GM19463 (cell line): ENCODE results near the gene NRARP.

ENCODE experiments used
- ATAC-seq: cut with Tn5 transposase; IDR thresholded peaks from one replicate; pipeline ENCODE4 v1.9.1; 2021; ENCODE audit warnings: mild to moderate bottlenecking, moderate library complexity; ENCODE audit not compliant: unreplicated experiment

Gene NRARP

DNA sequence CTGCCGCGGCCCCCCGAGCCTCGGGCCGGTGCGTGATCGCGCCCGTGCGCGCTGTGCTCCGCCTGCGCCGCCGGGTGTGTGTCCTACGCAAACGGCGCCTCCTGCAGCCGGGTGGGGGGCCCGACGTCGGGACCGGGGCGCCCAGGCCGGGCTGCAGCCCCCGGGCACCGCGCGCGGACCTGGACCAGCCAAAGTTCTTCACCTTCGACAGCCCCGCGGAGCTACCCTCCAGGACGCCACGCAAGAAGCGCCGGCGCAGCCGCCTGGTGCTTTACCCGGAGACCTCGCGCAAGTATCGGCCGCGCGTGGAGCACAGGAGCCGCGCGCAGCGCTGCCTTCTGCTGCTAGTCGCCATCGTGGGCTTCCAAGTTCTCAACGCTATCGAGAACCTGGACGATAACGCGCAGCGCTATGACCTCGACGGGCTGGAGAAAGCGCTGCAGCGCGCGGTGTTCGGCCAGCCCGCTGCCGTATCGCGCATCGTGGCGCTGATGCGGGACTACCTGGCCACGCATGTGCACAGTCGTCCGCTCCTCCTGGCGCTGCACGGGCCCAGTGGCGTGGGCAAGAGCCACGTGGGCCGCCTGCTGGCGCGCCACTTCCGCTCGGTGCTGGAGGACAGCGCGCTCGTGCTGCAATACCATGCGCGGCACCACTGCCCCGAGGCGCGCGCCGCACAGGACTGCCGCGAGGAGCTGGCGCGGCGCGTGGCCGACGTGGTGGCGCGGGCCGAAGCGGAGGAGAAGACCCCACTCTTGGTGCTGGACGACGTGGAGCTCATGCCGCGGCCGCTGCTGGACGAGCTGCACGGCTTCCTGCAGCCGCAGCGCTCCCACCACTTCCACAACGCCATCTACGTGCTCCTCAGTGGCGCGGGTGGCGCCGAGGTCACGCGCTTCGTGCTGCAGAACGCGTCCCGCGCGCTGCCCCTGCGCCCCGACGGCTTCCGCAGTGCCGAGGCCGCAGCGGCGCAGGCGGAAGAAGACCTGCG lies 23.1 kb downstream of the NRARP start:
- no peak for ATAC-seq

GRCh38 chr9:137278061-137278701 lies 23.9 kb downstream of the NRARP start:
- no peak for ATAC-seq

DNA sequence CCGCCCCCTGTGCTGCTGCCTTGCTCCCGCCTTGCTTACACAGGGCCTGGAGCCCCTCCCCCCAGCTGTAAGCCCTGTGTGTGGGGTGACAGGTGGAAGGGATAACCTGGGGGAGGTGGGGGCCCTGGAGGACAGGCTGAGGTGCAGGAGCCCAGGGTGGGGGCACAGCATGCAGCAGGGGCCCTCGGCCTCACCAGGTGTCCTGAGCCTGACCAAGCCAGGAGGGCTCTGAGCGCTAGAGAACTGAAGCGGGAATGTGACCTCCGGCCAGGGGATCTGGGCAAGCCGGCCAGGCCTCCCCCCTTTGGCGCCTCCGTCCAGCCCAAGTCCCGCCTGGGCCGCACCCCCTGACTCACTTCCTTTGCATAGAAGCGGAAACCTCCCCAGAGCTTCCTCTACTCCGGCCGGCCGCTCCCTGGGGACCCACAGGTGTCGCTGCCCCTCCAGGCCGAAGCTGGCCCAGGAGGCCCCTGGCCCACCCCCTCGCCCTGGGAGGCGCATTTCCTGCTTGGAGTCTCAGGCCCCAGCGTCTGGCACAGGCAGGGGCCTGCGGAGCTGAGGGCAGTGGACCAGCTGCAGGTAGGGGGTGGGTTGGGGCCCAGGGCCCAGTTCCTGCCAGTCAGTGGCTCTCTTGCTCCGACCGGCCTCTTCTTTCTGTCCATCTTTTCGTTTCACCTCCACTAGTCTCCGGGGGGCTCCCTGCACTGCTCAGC lies 24.6 kb downstream of the NRARP start, which contains the start of gene TOR4A:
TOR4A (plus strand) TSS at position 398 of the 713 bp plus-strand sequence. CDS start 964 bp downstream, outside the sequence.
- peak; percentile 84 for ATAC-seq

DNA sequence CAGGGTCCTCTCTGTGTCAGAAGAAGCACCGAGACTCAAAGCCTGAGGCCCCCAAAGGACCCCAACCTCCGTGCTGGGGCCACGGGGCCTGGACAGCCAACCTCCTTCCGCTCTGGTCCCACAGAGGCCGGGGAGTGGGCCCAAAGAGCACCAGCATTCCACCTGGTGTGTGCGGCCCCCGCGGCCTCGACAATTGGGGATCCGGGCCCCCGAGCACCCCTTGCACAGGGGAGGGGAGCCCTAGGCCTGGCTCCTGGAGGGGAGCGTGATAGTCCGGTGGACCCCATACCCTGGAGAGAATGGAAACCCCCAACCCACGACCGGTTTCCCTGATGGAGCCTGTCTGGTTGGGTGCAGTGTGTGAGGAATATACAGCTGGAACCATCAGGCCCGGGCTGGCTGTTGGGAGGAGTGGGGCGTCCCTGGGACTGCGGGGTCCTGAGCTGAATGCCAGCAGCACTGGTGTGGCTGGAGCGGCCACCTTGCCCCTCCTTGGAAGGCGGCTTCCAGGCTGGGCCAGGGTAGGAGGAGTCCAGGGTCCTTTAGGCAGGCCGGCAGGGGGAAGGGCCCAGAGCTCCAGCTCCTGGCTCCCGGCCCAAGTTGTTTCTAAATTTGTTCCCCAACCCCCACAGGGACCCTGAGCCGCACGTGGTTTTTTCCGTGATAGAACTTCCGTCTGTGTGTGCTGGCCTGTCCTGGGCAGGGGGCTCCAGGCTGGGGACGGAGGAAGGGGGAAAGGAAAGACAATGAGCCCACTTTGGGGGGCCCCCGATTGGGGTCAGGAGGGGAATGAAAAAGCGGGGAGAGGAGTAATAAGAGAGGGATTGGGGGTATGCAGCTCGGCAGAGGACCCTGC lies 25.4 kb downstream of the NRARP start:
- ATAC-seq, result no peak

- no peak for ATAC-seq
Observed at GRCh38 chr9:137275588-137276472, 26.2 kb downstream of the NRARP start.

DNA sequence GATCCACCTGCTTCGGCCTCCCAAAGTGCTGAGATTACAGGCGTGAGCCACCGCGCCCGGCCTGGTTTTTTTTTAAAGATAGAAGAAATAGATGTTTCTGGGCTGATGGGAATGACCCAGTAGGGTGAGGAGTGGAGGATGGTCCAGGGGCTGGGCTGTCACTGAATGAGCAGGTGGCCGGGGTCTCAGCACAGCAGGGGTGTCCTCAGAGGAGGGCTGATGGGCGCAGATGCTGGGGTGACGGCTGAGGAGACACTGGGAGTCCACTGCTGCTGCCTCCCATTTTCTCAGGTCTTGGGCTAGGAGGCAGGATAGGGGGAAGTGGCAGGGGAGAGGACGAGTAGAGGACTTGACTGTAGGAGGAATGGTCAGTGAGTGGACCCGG lies 26.9 kb downstream of the NRARP start:
- ATAC-seq, result no peak

DNA sequence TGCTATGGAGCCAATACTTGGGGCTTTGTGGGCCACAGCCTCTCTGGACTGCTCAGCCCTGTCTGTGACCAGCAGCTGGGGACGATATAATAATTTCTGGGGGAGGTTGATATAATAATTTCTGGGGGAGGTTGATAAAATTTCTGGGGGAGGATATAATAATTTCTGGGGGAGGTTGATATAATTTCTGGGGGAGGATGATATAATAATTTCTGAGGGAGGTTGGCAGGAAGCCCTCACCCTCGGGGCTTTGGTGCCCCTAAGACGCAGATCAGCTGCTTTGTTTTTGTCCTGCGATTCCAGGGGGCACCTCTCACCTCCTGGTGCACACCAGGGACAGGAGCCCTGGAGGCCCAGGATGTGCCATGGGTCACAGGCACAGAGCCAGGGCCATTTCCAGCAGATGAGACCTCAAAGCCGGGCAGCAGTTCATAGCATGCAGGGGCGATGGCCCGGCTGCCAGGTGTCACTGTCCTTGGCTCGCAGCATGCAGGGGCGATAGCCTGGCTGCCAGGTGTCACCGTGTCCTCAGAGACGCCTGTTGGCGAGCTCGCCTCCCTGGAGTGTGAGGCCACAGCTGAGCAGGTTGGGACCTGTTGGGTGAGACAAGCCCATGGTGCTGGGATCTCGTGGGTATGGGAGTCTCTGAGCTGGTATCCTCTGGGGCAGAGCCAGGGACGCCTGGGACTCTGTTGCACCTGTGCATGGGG lies 28.3 kb downstream of the NRARP start:
- no peak for ATAC-seq

DNA sequence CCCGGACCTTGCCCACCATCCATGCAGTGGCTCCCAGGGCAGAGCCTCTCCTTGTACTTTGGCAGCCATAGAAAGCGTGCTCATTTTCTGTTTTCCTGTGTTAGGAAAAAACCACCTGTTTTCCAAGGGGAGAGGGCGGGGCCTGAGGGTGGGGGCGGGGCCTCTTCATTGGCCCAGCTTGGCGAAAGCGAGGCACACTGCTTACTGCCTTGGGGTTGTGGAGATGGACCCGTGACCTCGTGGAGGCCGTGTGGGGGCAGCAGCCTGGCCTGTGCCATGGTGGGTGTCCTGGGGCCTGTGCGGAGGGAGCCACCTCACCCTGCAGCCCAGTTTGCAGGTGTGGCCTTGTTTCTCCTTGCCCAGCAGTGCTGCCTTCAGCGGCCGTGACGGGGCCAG lies 29.0 kb downstream of the NRARP start:
- ATAC-seq, result no peak

GRCh38 chr9:137272241-137273094 lies 29.6 kb downstream of the NRARP start:
- ATAC-seq, result no peak

DNA sequence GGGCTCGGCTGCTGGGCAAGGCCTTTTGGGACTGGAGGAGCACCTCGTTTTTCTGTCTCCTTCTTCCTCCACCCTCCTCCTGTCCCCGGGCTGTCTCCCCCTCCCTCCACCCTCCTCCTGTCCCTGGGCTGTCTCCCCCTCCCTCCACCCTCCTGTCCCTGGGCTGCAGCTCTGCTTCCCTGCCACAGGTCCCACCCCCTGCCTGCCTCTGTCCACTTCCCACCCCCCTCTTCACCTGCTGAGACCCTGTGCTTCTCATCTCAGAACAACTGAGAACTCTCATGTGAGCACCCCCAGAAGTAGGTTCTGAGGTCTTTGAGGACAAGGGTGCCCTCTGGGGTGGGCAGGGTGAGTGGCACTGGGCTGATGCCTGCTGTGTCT lies 30.4 kb downstream of the NRARP start:
- no peak for ATAC-seq

- no peak for ATAC-seq
Observed at GRCh38 chr9:137270929-137271695, 31.0 kb downstream of the NRARP start.

- no peak for ATAC-seq
Observed at GRCh38 chr9:137269231-137269772, 32.8 kb downstream of the NRARP start.

DNA sequence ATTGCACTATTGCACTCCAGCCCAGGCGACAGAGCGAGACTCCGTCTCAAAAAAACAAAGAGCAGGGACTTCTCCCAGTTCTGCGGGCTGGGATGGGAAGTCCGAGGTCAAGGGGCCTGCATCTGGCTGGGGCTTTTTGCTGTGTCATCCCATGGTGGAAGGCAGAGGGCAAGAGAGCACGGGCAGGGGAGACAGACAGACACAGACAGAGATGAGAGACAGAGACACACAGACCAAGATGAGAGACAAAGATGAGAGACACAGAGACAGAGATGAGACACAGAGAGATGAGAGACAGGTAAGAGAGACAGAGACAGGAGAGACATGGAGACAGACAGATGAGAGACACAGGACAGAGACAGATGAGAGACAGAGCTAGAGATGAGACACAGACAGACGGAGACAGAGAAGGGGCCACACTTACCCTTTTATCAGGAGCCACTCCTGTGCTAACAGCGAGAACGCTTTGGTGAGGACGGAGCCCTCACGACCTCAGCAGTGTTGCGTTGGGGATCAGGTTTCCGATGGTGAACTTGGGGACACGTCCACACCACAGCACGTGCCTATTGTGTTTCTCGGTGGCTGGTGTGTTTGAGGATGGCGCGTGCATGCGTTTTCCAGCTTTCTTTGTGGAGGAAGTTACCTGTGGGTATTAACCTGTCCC lies 33.4 kb downstream of the NRARP start:
- ATAC-seq, result no peak

DNA sequence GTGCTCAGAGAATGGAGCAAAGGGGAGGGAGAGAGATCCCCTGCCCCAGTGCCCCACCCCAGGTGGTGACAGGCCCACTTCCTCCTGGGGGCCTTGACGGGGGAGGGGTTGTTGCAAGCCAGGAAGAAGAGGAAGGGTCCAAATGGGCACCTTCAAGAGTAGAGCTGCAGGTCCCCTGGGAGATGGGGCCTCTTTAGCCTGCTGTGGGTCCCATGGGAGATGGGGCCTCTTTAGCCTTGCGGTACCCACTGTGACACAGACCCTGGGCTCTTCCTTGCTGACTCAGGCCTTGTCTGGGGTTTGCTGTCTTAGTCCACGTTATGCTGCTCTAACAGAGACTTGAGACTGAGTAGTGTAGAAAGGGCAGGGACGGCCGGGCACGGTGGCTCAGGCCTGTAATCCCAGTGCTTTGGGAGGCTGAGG lies 34.1 kb downstream of the NRARP start:
- no peak for ATAC-seq

- ATAC-seq, result no peak
Observed at GRCh38 chr9:137266585-137267453, 35.3 kb downstream of the NRARP start.
